ENCODE results near the gene PTPRM. TPM values are rescaled to one million over a fixed set of nuclear protein-coding genes. Genes with fewer than 3 reads are reported as not detected.
A peak's percentile ranks its signal among the peaks of the same experiment; 100 is the strongest.

PTPRM gene
- total and polyA plus RNA-seq, 2 experiments from 2014 or later = 1.6 to 5.3 TPM

GRCh38 chr18:7605705-7606104 lies 38.6 kb downstream of the PTPRM start:
- Mint-ChIP-seq H3K4me1 (peaks cover 53% of the 10 kb centered on the region), H3K4me3 (no peak overlapping the region), H3K27me3 (ENCODE audit: insufficient read depth, low read depth, poor library complexity) (peaks cover 3% of the 10 kb centered on the region), H3K9me3 (no peaks in the 10 kb centered on the region), H3K36me3 (ENCODE audit: low read depth) (no peaks in the 10 kb centered on the region), H3K27ac (no peak overlapping the region)
- no peak for TF ChIP-seq ZNF331 (CRISPR knock-in tag; IDR thresholded peaks at IDR 0.05; ENCODE audit: low read depth)
- no peak for TF ChIP-seq ZNF114 (CRISPR knock-in tag; IDR thresholded peaks at IDR 0.05)
- TF ChIP-seq JUNB (IDR thresholded peaks at IDR 0.05; ENCODE audit: unreplicated experiment) = no peak
- no peak for TF ChIP-seq ZNF462 (CRISPR knock-in tag; IDR thresholded peaks at IDR 0.05)
- TF ChIP-seq CREB1 (CRISPR knock-in tag; IDR thresholded peaks at IDR 0.05; ENCODE audit: low read depth) = no peak
- TF ChIP-seq EZH2 (IDR thresholded peaks at IDR 0.05; ENCODE audit: low read depth, unreplicated experiment) = no peak
- TF ChIP-seq POLR2AphosphoS5 (IDR thresholded peaks at IDR 0.05; ENCODE audit: low read depth) = no peak
- no peak for TF ChIP-seq NANOG (IDR thresholded peaks at IDR 0.05; ENCODE audit: borderline replicate concordance)
- no peak for TF ChIP-seq STAT1 (IDR thresholded peaks at IDR 0.05; ENCODE audit: unreplicated experiment)
- TF ChIP-seq, protein P1, sequence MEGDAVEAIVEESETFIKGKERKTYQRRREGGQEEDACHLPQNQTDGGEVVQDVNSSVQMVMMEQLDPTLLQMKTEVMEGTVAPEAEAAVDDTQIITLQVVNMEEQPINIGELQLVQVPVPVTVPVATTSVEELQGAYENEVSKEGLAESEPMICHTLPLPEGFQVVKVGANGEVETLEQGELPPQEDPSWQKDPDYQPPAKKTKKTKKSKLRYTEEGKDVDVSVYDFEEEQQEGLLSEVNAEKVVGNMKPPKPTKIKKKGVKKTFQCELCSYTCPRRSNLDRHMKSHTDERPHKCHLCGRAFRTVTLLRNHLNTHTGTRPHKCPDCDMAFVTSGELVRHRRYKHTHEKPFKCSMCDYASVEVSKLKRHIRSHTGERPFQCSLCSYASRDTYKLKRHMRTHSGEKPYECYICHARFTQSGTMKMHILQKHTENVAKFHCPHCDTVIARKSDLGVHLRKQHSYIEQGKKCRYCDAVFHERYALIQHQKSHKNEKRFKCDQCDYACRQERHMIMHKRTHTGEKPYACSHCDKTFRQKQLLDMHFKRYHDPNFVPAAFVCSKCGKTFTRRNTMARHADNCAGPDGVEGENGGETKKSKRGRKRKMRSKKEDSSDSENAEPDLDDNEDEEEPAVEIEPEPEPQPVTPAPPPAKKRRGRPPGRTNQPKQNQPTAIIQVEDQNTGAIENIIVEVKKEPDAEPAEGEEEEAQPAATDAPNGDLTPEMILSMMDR (conservative IDR thresholded peaks at IDR 0.05; ENCODE audit: low read depth in 2 of 2) = no peak
- TF ChIP-seq ETS1 (IDR thresholded peaks at IDR 0.05) = no peak
- TF ChIP-seq EZH2phosphoT487 (IDR thresholded peaks at IDR 0.05; ENCODE audit: unreplicated experiment) = no peak
- TF ChIP-seq, protein P2, sequence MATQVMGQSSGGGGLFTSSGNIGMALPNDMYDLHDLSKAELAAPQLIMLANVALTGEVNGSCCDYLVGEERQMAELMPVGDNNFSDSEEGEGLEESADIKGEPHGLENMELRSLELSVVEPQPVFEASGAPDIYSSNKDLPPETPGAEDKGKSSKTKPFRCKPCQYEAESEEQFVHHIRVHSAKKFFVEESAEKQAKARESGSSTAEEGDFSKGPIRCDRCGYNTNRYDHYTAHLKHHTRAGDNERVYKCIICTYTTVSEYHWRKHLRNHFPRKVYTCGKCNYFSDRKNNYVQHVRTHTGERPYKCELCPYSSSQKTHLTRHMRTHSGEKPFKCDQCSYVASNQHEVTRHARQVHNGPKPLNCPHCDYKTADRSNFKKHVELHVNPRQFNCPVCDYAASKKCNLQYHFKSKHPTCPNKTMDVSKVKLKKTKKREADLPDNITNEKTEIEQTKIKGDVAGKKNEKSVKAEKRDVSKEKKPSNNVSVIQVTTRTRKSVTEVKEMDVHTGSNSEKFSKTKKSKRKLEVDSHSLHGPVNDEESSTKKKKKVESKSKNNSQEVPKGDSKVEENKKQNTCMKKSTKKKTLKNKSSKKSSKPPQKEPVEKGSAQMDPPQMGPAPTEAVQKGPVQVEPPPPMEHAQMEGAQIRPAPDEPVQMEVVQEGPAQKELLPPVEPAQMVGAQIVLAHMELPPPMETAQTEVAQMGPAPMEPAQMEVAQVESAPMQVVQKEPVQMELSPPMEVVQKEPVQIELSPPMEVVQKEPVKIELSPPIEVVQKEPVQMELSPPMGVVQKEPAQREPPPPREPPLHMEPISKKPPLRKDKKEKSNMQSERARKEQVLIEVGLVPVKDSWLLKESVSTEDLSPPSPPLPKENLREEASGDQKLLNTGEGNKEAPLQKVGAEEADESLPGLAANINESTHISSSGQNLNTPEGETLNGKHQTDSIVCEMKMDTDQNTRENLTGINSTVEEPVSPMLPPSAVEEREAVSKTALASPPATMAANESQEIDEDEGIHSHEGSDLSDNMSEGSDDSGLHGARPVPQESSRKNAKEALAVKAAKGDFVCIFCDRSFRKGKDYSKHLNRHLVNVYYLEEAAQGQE (IDR thresholded peaks at IDR 0.05; ENCODE audit: unreplicated experiment) = no peak
- Histone ChIP-seq H3F3A (replicated peaks; ENCODE audit: low read depth) (no peaks in the 10 kb centered on the region), H3K79me2 (replicated peaks; ENCODE audit: insufficient read depth) (no peaks in the 10 kb centered on the region), H3K36me3 (ENCODE audit: insufficient read depth) (no peaks in the 10 kb centered on the region), H3K4me2 (no peak overlapping the region), H3K4me1 (ENCODE audit: insufficient read depth) (peaks cover 25% of the 10 kb centered on the region), H3K9me2 (ENCODE audit: insufficient read depth) (no peaks in the 10 kb centered on the region), H3K27me3 (ENCODE audit: insufficient read depth) (no peaks in the 10 kb centered on the region), H3K4me3 (no peak overlapping the region), H3K27ac (ENCODE audit: low read depth) (no peak overlapping the region), H4K20me1 (replicated peaks; ENCODE audit: insufficient read depth) (no peaks in the 10 kb centered on the region), H2AFZ (peak overlapping the region; percentile 82)
- ATAC-seq = peak; percentile 34
- DNase-seq (ENCODE audit: low spot score) = peak; percentile 49
